ENCODE measurements around the gene SMG6. TPM values are rescaled to one million over a fixed set of nuclear protein-coding genes. Genes with fewer than 3 reads are reported as not detected.

The SMG6 gene
- total and polyA plus RNA-seq, 2 of the 13 experiments (the other 11 are each of a cell fraction or from before 2014, with no cell fraction given), result 4.6 to 14.6 TPM

GRCh38 chr17:2267354-2267753 lies 36.2 kb downstream of the SMG6 start:
- Histone ChIP-seq H3K27me3 (ENCODE audit: control insufficient read depth in 1 of 2, insufficient read depth in 2 of 2, low read length in 2 of 2) (no peaks in the 10 kb centered on the region), H2AFZ (ENCODE audit: low read length) (no peak overlapping the region), H4K20me1 (ENCODE audit: insufficient read depth, low read length) (no peaks in the 10 kb centered on the region), H3K4me2 (ENCODE audit: low read depth, low read length) (no peak overlapping the region), H3K27ac (ENCODE audit: extremely low read length, insufficient read depth, low read length) (no peak overlapping the region), H3K9ac (ENCODE audit: insufficient read depth, low read depth, low read length) (no peak overlapping the region), H3K4me1 (ENCODE audit: insufficient read depth, low read length) (no peaks in the 10 kb centered on the region), H3K4me3 (replicated peaks in 1 of 3; ENCODE audit: insufficient read depth in 1 of 3, low read depth in 2 of 3, low read length in 3 of 3) (no peak overlapping the region), H3K36me3 (replicated peaks in 1 of 2; ENCODE audit: control insufficient read depth in 1 of 2, insufficient read depth in 2 of 2, low read length in 2 of 2) (peaks cover 10 to 41% of the 10 kb centered on the region in 2 experiments; a peak in 4 of 5 replicates), H3K79me2 (ENCODE audit: insufficient read depth, low read length) (no peaks in the 10 kb centered on the region), H3K9me3 (ENCODE audit: low read length) (no peaks in the 10 kb centered on the region)
- in situ Hi-C loops (cut with HindIII; ENCODE audit: extremely low pct_ligation_motif_present, low pct_unique_long_range_greater_than_20kb), result no loop called here
- ChIA-PET CTCF (ENCODE audit: low intra/inter-chr PET ratio, low total read pairs) (no interaction called here), POLR2A (no interaction called here)
- intact Hi-C loops (cut with micrococcal nuclease; ENCODE audit: unreplicated experiment), result no loop called here
- no TSS peak for BruUV-seq (replicated peaks)
- no peak for TF ChIP-seq HDAC1 (CRISPR knock-in tag; IDR thresholded peaks at IDR 0.05)
- no peak for TF ChIP-seq KDM5B (CRISPR knock-in tag; IDR thresholded peaks at IDR 0.05; ENCODE audit: borderline replicate concordance)
- TF ChIP-seq RCOR2 (CRISPR knock-in tag; IDR thresholded peaks at IDR 0.05), result no peak
- TF ChIP-seq ZNF543 (CRISPR knock-in tag; IDR thresholded peaks at IDR 0.05), result no peak
- TF ChIP-seq FOXC1 (CRISPR knock-in tag; IDR thresholded peaks at IDR 0.05; ENCODE audit: borderline replicate concordance), result no peak
- no peak for TF ChIP-seq SAFB2 (CRISPR knock-in tag; IDR thresholded peaks at IDR 0.05; ENCODE audit: borderline replicate concordance, low read depth)
- no peak for TF ChIP-seq MTERF4 (CRISPR knock-in tag; IDR thresholded peaks at IDR 0.05)
- no peak for TF ChIP-seq ZNF251 (CRISPR knock-in tag; IDR thresholded peaks at IDR 0.05)
- no peak for TF ChIP-seq ZSCAN29 (CRISPR knock-in tag; conservative IDR thresholded peaks at IDR 0.05)
- no peak for TF ChIP-seq ZKSCAN8 (CRISPR knock-in tag; IDR thresholded peaks at IDR 0.05; ENCODE audit: borderline replicate concordance)
- TF ChIP-seq RARA (CRISPR knock-in tag; IDR thresholded peaks at IDR 0.05), result no peak
- no peak for TF ChIP-seq ZMYM2 (CRISPR knock-in tag; IDR thresholded peaks at IDR 0.05)
- TF ChIP-seq ZNF136 (CRISPR knock-in tag; IDR thresholded peaks at IDR 0.05; ENCODE audit: low read depth), result no peak
- no peak for TF ChIP-seq PPARG (CRISPR knock-in tag; conservative IDR thresholded peaks at IDR 0.05)
- TF ChIP-seq ZNF839 (CRISPR knock-in tag; IDR thresholded peaks at IDR 0.05; ENCODE audit: borderline replicate concordance), result no peak
- ATAC-seq (no peak), FAIRE-seq (no peak), DNase-seq (ENCODE audit: low spot score) (no peak)
- 97% methylated on average over 4 of the region's 4 CpGs for WGBS (ENCODE audit: low lambda C conversion rate)

Data from HepG2 (cell line).